Tibial nerve (tissue), 3 donors: ENCODE results near the gene EFCAB13.

Experiments used
- POLR2A ChIP-seq, 2 donors: fragments of 450-650 bp; IDR thresholded peaks; one replicate each; pipeline ENCODE4 v1.6.1; 2017; ENCODE audit warnings: antibody characterized with exemption in 2 of 2, mild to moderate bottlenecking in 2 of 2, moderate library complexity in 2 of 2
- TF ChIP-seq, protein P1 (sequence below), 5 experiments: fragments of 200-600 bp in 3 of 5; fragments of 450-650 bp in 2 of 5; sonication (generic) in 3 of 5; IDR thresholded peaks; one replicate each; pipeline ENCODE4 v1.5.1; 2016 to 2019; ENCODE audit warnings: antibody characterized with exemption in 5 of 5, mild to moderate bottlenecking in 3 of 5, moderate library complexity in 2 of 5

- TF ChIP-seq POLR2A (IDR thresholded peaks at IDR 0.05), result no peak
- TF ChIP-seq, protein P1, sequence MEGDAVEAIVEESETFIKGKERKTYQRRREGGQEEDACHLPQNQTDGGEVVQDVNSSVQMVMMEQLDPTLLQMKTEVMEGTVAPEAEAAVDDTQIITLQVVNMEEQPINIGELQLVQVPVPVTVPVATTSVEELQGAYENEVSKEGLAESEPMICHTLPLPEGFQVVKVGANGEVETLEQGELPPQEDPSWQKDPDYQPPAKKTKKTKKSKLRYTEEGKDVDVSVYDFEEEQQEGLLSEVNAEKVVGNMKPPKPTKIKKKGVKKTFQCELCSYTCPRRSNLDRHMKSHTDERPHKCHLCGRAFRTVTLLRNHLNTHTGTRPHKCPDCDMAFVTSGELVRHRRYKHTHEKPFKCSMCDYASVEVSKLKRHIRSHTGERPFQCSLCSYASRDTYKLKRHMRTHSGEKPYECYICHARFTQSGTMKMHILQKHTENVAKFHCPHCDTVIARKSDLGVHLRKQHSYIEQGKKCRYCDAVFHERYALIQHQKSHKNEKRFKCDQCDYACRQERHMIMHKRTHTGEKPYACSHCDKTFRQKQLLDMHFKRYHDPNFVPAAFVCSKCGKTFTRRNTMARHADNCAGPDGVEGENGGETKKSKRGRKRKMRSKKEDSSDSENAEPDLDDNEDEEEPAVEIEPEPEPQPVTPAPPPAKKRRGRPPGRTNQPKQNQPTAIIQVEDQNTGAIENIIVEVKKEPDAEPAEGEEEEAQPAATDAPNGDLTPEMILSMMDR (IDR thresholded peaks at IDR 0.05), result no peak
These were observed 49.3 kb upstream of the EFCAB13 start for GRCh38 chr17:47274319-47275069.
